ENCODE measurements around the gene TRAF3IP1.
"Not testable (repeated sequence)": the region's sequence is repeated elsewhere in the genome, so short reads cannot be mapped to it uniquely, and the experiment has no call there.

Gene TRAF3IP1

DNA sequence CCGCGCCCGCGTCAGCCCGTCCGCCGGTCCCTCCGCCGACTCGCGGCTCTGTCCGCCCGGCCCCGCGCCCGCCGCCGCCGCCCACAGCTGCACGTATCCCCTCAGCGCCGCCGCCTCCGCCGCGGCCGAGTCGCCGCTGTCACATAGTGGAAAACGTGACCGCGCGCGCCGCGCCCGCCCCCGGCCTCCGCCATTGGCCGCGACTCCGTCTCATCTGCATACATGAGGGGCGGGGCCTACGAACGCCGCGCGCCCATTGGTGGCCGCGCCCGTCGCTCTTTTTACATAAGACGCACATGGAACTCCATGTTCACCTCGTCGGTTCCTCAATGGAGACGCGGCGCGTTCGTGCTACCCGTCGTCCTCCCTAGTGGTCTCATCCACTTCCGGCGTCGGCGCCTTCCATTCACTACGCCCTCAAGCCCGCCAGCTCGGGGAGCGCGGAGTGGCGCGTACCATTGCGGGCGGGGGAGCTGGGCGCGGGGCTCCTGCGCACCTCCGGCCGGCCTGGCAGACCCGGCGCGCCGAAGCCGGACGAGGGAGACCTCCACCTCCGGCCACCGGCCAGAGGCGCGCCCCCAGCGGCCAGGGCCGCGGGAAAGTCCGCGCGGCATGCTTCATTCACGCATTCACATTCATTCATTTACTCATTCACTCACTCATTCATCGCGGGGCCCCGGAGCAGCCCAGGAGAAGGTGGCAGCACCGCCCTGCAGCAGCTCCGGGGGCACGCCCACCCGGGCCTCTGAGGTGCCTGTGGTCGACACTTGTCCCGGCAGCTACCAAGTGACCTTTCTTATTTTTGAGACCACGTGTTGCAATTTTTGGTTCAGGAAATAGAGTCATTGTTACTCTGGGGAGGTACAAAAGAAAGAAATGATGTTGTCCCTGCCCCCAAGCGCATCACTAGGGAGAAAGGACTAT is 31.4 kb upstream of the TRAF3IP1 start:
- DNase-seq: peak; percentile 98

DNA sequence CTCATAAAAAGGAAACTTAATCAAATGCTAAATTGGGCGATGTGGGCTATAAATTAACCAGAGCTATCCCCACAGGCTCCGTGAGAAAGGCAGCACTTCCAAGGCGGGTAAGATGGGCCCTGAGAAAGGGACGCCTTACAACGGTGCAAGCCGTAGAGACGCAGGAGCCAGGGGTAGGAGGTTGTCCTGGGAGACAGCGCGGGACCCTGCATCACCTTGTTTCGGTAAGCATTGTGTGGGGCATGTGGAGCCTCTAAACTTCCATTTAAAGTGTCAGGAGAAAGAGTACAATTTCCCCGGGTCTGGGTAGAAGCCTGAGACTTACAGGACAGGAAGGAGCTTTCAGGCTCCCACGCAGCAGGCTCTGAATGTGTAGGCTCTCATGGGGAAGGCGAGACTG is 30.7 kb upstream of the TRAF3IP1 start:
- no peak for DNase-seq

DNA sequence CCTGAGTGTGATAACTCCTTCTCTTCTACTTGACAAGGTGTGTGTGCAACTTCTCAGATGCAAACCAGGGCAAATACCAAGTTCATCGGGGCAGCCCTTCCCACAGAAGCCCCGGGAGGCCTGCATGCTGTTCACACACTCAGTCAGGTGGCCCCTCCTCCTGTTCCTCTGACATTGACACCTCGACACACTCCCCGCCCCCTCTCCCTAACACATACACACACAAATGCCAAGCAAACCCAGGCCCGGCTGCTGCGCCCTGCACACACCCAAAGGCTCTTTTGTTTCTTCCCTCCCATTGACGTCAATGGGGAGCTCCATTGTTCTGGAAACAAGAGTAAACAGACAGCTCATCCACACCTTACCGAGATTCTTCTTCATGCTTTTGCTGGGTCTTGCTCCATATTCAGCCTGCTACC is 30.2 kb upstream of the TRAF3IP1 start:
- DNase-seq: no peak

DNA sequence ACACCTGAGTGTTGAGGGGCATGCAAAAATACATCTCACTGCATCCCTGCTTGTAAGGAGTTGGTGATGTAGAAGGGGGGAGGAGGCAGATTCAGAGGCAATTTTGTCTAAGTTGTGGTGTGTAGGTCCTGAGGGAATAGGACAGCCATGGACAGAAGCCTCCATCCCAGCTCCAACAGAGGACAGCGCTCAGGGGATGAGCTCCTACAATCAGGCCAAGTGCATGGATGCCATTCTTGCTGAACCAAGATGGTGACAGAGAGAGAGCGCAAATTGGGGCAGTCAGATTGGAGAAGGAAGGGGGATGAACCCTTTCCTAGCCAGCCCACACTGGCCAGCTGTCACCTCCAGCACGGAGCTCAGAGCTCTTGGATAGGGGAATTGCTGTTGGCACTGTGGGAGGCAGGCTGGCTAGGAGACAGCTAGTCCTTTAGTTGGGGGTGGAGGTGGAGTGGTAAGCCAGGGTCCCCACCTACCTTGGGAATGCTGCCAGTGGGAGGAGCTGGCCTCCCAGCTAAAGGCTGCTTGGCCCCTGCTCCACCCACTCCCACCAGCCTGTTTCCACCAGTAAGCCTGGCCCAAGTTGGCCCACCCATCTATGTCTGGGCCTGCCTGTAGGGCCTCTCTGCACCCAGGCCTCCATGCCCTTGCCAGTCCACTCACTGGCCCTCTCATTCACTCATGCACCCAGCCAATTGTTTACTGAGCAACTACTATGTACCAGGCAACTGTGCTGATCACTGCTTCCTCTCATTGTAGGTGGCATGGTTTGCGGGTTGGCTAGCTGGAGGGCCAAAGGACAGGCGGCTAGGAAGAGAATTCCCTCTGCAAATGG is 29.4 kb upstream of the TRAF3IP1 start:
- DNase-seq: no peak

DNA sequence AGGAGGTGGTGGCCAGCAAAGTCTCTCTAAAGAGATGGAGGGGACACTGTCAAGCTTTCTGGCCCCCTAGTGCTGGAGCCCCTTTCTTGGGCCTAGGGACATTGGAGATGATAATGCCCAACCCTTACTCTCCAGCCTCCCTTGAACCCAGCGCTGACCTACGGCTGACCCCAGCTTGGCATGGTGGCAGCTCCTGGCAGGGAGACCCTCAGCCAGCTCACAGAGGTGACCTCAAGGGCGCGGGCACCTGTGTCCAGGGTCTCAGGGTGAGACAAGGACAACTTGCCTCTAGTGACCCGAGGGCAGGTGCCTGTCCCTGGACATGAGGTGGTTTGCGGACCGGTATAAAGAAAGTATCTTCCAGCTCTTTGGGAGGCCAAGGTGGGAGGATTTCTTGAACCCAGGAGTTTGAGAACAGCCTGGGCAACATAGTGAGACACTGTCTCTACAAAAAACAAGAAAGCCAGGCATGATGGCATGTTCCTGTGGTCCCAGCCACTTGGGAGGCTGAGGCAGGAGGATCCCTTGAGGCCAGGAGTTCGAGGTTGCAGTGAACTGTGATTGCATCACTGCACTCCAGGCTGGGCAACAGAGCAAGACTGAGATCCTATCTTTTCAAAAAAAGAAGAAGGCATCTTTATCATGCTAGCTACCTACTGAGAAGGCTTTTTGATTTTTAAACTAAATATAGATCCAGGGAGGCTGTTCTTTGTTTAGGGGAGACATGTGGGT is 28.6 kb upstream of the TRAF3IP1 start:
- DNase-seq: no peak

DNA sequence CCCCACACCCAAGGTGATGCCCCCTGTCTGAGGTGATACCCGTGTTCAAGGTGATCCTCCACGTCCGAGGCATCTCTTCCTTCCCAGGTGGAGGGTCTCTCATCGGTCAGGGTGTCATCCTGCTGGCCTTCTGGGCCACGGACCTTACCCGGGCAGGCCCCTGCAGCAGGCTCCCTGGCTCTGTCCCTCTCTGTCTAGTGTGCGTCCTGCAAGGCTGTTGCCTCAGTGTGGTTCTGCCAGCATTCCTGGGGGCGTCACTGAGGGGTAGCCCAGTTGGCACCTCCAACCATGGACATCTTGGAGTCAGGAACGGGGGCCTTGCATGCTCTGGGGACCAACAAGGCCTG is 26.3 kb upstream of the TRAF3IP1 start:
- no peak for DNase-seq

DNA sequence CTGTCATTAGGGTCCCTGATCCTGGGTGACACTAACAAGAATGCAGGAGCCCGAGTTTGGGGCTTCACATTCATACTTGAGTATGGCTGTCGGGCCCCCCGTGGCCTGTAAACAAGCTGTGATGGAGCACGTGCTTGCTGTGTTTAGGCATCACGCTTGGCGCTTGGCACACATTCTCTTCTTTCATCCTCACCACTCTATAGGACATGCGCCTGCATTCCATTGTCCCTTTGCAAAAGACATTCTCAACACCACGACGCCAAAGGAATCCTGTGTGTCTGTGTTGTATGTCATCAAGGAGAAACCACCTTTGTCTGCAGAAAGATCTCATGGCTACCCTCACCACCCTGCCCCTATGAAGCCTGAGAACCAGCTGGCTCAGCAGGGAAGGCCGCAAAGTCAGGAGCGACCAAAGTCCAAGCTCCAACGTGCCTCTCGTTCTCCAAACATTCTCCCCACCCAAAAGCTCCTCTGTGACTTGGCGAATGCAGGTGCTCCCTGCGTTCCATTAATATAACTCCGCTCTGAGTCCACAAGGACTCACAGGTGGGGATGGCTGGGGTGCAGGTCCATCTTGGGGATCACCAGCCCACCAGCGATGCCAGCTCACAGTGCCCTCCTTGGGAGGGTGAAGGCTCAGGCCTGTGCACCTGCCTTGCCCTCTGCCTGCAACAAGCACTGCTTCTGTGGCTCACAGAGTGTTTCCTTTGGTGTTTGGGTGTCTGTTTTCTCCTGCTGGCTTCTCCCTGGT is 25.8 kb upstream of the TRAF3IP1 start:
- DNase-seq: no peak

DNA sequence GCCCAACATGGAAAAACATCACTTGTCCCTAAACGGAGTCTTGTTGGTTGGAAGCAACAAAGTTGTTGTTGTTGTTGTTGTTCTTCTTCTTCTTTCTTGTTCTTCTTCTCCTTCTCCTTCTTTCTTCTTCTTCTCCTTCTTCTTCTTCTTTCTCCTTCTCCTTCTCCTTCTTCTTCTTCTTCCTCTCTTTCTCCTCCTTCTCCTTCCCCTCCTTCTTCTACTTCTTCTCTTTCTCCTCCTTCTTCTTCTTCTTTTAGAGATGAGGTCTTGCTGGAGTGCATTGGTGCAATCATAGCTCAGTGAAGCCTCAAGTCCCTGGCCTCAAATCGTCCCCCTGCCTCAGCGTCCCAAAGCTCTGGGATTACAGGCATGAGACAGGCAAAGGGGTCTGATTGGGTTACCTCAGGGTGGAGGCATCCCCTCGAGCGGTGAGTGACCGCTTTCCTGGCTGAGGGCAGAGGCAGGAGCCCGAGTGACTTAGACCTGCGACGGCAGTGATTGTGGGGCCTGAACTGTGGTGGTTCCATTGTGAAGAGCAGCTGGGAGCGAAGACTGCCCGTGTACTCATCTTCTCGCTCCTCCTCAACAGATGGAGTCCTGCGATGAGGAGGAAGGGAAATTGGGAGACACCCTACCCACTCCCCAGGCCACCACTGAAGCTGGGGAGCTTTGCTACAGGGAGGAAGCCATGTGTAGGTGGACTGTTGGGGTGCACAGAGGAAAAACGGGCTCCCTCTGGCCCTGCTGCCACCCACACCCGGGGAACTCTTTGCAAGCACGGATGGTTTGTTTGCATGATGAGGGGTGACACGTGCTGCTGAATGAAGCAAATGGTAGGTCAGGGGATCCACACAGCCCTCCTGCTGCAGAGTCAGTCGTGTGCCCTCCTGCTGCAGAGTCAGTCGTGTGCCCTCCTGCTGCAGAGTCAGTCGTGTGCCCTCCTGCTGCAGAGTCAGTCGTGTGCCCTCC is 24.9 kb upstream of the TRAF3IP1 start:
- DNase-seq: no peak

DNA sequence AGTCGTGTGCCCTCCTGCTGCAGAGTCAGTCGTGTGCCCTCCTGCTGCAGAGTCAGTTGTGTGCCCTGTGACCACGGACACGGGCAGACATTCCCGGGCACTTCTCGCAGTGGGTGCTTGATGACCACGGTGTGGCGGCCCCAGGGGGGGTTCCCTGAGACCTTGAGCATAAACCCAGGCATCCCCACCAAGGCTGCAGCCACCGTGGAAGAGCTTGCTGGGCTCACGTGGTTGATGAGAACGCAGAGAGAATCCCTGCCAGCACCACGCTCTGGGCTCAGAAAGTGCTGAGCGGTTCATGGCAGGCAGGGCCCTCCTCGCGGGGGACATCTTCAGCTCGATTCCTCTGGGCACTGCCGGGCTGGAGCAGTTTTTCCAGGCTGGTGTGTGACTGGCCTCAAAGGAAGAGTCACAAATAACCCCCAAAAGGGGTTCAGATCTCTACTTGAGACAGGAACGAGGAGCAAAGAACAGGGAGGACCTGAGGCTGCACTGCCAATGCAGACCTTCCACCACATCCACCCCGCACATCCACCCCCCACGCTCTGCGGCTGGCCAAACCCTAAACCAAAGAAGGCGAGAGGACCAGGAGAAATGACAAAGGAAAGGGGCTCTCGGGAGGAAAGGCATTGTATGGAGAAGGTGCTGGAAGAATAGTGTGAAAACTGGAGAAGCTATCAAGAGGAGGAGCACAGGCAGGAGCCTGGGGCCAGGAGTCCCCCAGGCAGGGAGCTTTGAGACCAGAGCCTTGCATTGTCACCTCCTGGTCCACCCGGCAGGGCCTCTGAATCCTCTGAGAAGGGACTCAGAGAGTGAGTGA is 23.5 kb upstream of the TRAF3IP1 start:
- DNase-seq: no peak

DNA sequence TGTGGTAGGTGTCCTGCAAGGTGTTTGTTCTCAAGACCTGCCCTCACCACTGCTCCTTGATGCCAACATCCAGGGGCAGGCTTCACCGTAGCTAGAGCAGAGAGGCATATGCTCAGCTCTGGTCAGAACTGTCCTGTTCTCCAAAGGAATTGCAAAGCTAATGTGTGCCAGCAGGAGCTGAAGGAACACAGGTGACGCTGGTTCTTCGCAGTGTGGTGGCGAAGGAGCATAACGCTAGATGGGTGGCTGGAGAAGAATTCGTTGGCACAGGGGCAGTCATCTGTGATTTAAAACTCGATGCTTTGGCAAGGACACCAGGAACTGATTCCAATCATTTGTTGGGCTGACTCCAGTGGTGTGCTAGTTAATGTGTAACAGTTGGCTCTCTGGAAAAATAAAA is 20.5 kb upstream of the TRAF3IP1 start:
- DNase-seq: no peak

DNA sequence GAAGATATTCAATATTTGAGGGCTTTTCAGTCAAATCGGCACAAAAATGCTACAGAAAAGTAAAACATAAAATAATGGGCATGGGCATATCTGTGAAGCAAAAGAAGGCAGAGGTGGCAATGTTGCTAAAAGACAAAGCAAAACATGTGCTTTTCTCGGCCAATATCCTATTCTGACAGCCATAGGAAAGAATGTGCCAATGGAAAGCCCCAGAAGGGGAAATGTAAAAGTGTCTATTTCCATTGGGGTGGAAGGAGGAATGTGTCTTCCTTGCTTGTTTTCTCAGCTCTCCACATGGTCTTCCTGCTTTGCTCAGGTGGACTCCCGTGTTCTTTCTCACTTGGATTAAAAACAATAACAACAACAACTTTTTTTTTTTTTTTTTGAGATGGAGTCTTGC is 18.2 kb upstream of the TRAF3IP1 start:
- DNase-seq: no peak

DNA sequence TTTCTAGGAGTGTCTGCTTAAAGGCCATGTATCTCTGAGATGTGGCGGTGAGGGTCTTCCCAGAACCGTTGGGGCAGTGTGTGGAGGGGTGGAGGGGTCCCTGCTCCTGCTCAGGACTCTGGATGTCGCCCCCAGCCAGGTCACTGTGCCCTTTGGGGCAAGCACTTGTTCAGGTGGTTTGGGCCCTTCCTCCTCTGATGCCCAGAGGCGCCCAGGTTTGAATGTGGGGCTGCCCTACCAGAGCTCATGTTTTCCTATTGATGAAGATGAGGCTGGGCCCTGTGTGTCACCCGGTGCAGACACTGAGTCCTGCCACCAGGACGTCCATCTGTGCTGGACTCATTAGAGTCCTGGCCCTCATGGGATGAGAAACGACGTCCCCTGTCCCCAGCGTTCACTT is 17.6 kb upstream of the TRAF3IP1 start:
- no peak for DNase-seq

DNA sequence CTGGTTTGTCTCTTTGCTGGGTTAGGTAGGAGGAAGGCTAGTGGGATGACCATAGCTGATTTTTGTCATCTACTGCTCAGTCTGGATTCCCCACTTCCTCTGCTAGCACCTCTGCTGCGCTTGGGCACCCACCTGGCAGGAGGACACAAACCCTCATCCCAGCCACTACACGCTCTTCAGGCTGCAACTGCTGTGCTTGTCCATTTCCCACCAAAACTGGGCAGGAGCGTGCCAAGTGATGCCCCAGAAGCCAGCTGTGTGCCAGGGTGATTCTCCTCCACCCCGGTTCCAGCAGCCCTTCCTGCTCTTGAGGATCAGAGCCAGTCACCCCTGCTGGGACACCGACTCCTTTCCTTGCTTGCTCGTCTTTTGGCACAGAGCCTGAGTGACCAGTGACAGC is 16.2 kb upstream of the TRAF3IP1 start:
- DNase-seq: no peak

DNA sequence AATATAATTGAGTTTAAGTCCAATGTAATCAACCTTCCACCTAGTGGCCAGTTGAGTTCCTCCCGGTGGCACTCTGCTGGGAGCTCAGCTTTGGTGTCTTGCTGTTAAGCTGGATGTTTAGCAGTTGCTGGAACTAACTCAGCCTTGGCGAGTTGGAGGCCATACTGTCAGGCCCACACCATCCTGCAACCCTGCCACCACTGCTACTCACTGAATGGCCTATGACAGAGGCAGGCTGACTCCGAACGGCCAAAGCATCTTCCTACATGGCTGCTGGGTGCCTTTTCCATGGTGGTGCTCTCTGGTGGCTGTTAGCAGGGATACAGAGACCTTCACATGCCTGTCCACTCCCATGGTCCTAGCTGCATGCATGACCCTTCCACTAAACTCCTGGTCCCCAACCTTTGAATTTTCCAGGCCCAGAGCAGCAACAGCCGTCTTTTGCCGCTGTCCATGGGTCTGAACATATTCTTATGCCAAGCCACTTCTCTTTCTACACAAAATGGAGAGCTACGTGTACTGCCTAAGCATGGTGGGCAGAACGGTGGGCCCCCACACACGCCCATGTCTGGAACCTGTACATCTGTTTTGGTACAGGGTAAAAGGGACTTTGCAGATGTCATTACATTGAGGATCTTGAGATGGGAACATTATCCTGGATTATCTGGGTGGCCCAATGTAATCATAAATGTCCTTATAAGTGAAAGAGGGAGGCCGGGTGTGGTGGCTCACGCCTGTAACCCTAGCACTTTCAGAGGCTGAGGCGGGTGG is 15.0 kb upstream of the TRAF3IP1 start:
- no peak for DNase-seq

DNA sequence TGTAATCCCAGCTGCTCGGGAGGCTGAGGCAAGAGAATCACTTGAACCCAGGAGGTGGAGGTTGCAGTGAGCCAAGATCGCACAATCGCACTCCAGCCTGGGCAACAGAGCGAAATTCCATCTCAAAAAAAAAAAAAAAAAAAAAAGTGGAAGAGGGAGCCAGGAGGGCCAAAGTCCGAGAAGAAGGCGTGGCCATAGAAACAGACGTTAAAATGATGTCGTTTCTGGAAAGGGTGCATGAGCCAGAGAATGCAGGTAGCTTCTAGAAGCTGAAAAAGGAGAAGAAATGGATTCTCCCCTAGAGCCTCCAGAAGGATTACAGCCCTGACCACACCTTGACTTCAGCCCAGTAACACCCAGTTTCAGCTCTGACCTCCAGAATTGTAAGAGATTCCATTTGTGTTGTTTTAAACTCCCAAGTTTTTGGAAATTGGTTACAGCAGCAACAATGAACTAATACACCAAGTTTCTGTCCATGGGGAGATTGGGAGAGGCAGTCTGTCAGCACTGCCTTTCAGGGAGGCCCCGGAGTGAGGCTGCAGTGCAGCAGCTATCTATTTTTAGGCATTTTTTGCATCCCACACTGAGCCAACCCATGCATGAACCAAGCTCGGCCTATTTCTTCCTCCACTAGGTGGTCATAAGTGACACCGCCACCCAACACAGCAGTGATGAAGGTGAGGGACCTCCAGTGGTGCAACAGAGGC is 14.2 kb upstream of the TRAF3IP1 start:
- no peak for DNase-seq

DNA sequence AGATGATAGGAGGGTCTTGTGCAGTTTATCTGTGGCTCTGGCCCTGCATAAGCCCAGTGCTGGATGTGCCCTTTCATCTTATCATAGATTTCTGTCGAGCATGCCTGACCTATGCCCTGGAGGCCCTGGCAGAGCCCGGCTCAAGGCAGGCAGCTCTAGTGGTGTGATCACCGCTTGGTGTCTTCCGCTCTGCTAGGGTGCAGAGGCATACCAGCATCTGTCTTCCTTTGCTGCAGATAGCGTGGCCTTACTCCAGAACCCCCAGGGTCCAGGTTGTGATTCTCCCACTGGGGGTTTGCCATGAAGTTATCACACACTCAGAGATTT is 13.7 kb upstream of the TRAF3IP1 start:
- DNase-seq: no peak

DNA sequence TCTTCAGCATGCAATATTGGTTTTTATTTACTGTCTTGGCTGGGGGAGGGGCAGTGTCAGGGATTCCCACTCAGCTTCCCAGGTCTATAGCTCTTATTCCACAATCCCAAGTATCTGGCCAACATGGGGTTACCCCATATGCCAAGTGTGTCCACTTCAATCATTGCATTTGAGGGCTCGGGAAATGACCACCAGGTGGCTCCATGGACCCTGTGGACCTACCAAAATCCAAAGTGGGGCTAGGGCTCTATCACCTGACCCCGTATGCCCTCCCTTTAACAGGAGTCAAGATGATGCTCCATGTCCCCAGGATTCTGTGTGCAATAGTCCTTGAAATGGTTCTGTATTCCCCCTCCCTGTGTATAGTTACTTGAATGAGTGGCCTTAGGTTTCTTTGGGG is 12.1 kb upstream of the TRAF3IP1 start:
- DNase-seq: no peak

DNA sequence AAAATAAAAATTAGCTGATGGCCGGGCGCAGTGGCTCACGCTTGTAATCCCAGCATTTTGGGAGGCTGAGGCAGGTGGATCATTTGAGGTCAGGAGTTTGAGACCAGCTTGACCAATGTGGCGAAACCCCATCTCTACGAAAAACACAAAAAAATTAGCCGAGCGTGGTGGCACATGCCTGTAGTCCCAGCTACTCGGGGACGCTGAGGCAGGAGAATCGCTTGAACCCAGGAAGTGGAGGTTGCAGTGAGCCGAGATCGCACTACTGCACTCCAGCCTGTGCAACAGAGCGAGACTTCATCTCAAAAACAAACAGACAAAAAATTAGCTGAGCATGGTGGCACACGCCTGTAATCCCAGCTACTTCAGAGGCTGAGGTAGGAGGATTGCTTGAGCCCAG is 9.6 kb upstream of the TRAF3IP1 start:
- DNase-seq: not testable (repeated sequence)
